ENCODE measurements around the gene NHS. TPM values are rescaled to one million over a fixed set of nuclear protein-coding genes. Genes with fewer than 3 reads are reported as not detected.
A peak's percentile ranks its signal among the peaks of the same experiment; 100 is the strongest.

The NHS gene
- total and polyA plus RNA-seq, 4 donors, result 4.3 to 28.2 (median 13.3) TPM

DNA sequence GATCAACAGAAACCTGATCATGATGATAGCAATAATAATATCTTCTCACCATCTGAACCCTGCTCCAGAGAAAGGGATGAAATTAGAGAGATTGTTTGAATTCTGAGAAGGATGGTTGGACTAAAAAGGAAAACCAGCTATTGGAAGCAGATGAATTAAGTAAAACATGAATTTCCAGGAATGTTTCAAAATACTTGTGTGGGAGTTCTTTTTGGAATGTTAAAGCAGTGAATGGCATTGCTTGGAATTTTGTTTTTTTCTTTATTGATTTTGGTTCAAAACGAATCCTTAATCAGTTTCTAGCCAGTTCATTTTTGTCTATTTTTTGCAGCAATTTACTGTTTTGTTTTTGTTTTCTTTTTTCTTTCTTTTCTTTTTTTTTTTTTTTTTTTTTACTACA, 150.3 kb downstream of the NHS start:
- Histone ChIP-seq H3K4me3 (ENCODE audit: low read length in 2 of 2) (no peak overlapping the region), H3K9me3 (ENCODE audit: control insufficient read depth, low read length) (no peaks in the 10 kb centered on the region), H3K27ac (ENCODE audit: low read depth in 1 of 2, low read length in 2 of 2) (no peak overlapping the region), H3K36me3 (ENCODE audit: control insufficient read depth in 1 of 2, insufficient read depth in 2 of 2, low read length in 1 of 2) (no peaks in the 10 kb centered on the region), H3K4me1 (ENCODE audit: control insufficient read depth in 1 of 2, insufficient read depth in 2 of 2, low read length in 2 of 2) (peaks cover 0 to 3% of the 10 kb centered on the region in 2 donors), H3K27me3 (ENCODE audit: control insufficient read depth in 1 of 2, insufficient read depth in 2 of 2, low read length in 1 of 2) (no peaks in the 10 kb centered on the region)
- intact Hi-C loops (cut with DNase I), result loop anchor here (2.0 to 10.0 kb wide), 4 partner anchors 148 to 493 kb away; partner anchors contain the start of gene NHS (in 2 of the 2)
- ATAC-seq (ENCODE audit: low FRiP score) (no peak), DNase-seq (no peak)
- WGBS, 2 donors, result 3 to 12% methylated on average over 1 of the region's 1 CpG

DNA sequence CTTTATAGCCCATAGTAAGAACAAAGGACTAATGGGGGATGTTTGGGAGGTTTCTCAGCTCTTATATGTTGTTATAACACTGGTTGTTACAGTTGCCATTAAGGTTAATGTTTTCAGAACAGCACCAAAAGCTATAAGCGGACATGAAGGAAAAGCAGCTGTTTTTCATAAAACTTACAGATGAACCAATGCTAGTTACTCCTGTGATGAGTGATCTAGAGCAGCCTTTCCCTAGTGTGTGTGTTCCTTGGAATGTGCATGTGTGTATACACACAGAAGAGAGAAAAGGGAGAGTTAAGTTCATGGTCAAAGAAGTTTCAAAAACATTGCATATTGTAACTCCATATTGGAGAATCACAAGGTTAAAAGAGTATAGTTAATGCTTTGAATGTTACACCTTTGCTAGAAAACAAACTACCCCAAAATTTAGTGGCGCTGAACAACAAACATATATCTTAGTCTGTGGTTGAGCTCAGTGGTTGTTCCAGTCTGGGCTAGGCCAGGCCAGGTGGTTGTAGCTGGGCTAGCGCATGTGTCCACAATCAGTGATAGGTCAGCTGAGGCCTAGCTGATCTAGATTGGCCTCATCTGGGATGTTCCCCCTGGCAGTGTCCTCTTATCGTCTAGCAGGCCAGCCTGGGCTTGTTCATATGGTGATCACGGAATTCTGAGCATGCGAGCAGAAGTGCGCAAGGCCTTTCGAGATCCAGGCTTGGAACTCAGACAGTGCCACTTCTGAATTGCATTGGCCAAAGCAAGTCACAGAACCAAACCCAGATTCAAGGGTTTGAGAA, 151.0 kb downstream of the NHS start:
- ATAC-seq (ENCODE audit: low FRiP score) (no peak), DNase-seq (no peak)
- intact Hi-C loops (cut with DNase I), result loop anchor here (2.0 to 10.0 kb wide), 4 partner anchors 149 to 494 kb away; partner anchors contain the start of gene NHS (in 2 of the 2)
- Histone ChIP-seq H3K4me3 (ENCODE audit: low read length in 2 of 2) (no peak overlapping the region), H3K36me3 (ENCODE audit: control insufficient read depth in 1 of 2, insufficient read depth in 2 of 2, low read length in 1 of 2) (no peaks in the 10 kb centered on the region), H3K27me3 (ENCODE audit: control insufficient read depth in 1 of 2, insufficient read depth in 2 of 2, low read length in 1 of 2) (no peaks in the 10 kb centered on the region), H3K27ac (ENCODE audit: low read depth in 1 of 2, low read length in 2 of 2) (no peak overlapping the region), H3K9me3 (ENCODE audit: control insufficient read depth, low read length) (no peaks in the 10 kb centered on the region), H3K4me1 (ENCODE audit: control insufficient read depth in 1 of 2, insufficient read depth in 2 of 2, low read length in 2 of 2) (peaks cover 0 to 3% of the 10 kb centered on the region in 2 donors)
- WGBS, 2 donors, result 93 to 95% methylated on average over 8 of the region's 8 CpGs

GRCh38 chrX:17527135-17527701, 152.2 kb downstream of the NHS start:
- intact Hi-C loops (cut with DNase I), result loop anchor here (5.0 to 10.0 kb wide), 3 partner anchors 150 to 495 kb away; partner anchors contain the start of gene NHS (in 1 of the 2)
- H3K27me3 ChIP-seq (ENCODE audit: control insufficient read depth in 1 of 2, insufficient read depth in 2 of 2, low read length in 1 of 2), result no peaks in the 10 kb centered on the region
- H3K4me3 ChIP-seq (ENCODE audit: low read length in 2 of 2), result no peak overlapping the region
- H3K9me3 ChIP-seq (ENCODE audit: control insufficient read depth, low read length), result no peaks in the 10 kb centered on the region
- DNase-seq (peak in 1 of 2 donors; percentile 78), ATAC-seq (ENCODE audit: low FRiP score) (peak; percentile 49)
- WGBS, 2 donors, result 5 to 28% methylated on average over 5 of the region's 5 CpGs
- H3K36me3 ChIP-seq (ENCODE audit: control insufficient read depth in 1 of 2, insufficient read depth in 2 of 2, low read length in 1 of 2), result no peaks in the 10 kb centered on the region
- peak overlapping the region in 1 of 2 donors; percentile 19 for H3K27ac ChIP-seq (ENCODE audit: low read depth in 1 of 2, low read length in 2 of 2)
- peaks cover 0 to 3% of the 10 kb centered on the region in 2 donors for H3K4me1 ChIP-seq (ENCODE audit: control insufficient read depth in 1 of 2, insufficient read depth in 2 of 2, low read length in 2 of 2)

GRCh38 chrX:17527922-17528321, 152.9 kb downstream of the NHS start:
- H3K27me3 ChIP-seq (ENCODE audit: control insufficient read depth in 1 of 2, insufficient read depth in 2 of 2, low read length in 1 of 2), result no peaks in the 10 kb centered on the region
- H3K9me3 ChIP-seq (ENCODE audit: control insufficient read depth, low read length), result no peaks in the 10 kb centered on the region
- peaks cover 0 to 3% of the 10 kb centered on the region in 2 donors for H3K4me1 ChIP-seq (ENCODE audit: control insufficient read depth in 1 of 2, insufficient read depth in 2 of 2, low read length in 2 of 2)
- no peaks in the 10 kb centered on the region for H3K36me3 ChIP-seq (ENCODE audit: control insufficient read depth in 1 of 2, insufficient read depth in 2 of 2, low read length in 1 of 2)
- peak overlapping the region in 1 of 2 donors; percentile 19 for H3K27ac ChIP-seq (ENCODE audit: low read depth in 1 of 2, low read length in 2 of 2)
- H3K4me3 ChIP-seq (ENCODE audit: low read length in 2 of 2), result no peak overlapping the region
- intact Hi-C loops (cut with DNase I), result loop anchor here (5.0 to 10.0 kb wide), 3 partner anchors 151 to 496 kb away; partner anchors contain the start of gene NHS (in 1 of the 2)
- DNase-seq (no peak), ATAC-seq (ENCODE audit: low FRiP score) (no peak)
- whole genome bisulfite sequencing, 2 donors, result 60 to 88% methylated on average over 1 of the region's 1 CpG

DNA sequence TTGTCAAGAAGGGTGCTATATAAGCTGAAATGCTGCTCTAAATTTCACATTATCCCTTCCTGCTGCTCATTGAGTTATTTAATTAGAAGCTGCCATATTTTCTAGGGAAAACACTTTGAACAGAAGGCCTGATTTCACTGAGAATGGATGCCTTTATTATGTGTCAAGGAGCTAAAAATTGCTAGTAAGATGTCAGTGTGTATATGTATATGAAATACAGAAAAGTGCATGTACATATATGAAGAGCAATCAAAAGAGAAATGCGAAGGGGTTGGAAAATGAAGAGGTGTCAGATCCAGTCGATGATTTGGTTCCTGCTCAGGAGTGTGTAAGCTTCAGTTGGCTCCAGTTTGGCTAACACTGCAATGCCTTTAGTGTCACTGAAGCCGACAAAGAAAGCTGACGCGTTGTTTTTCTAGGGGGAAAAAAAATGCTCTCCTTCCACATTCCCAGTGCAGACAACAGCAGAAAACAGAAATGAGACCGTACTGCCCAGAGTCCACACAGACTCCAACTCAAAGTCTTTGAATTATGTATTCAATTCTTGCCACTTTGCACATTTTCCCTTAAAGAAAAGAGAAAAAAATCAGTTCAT, 154.2 kb downstream of the NHS start:
- DNase-seq (no peak), ATAC-seq (ENCODE audit: low FRiP score) (no peak)
- 28 to 33% methylated on average over 6 of the region's 6 CpGs for WGBS, 2 donors
- peaks cover 0 to 3% of the 10 kb centered on the region in 2 donors for H3K4me1 ChIP-seq (ENCODE audit: control insufficient read depth in 1 of 2, insufficient read depth in 2 of 2, low read length in 2 of 2)
- H3K27ac ChIP-seq (ENCODE audit: low read depth in 1 of 2, low read length in 2 of 2), result no peak overlapping the region
- intact Hi-C loops (cut with DNase I), result loop anchor here (5.0 to 10.0 kb wide), 3 partner anchors 152 to 497 kb away; partner anchors contain the start of gene NHS (in 1 of the 2)
- H3K36me3 ChIP-seq (ENCODE audit: control insufficient read depth in 1 of 2, insufficient read depth in 2 of 2, low read length in 1 of 2), result no peaks in the 10 kb centered on the region
- no peaks in the 10 kb centered on the region for H3K9me3 ChIP-seq (ENCODE audit: control insufficient read depth, low read length)
- no peak overlapping the region for H3K4me3 ChIP-seq (ENCODE audit: low read length in 2 of 2)
- no peaks in the 10 kb centered on the region for H3K27me3 ChIP-seq (ENCODE audit: control insufficient read depth in 1 of 2, insufficient read depth in 2 of 2, low read length in 1 of 2)

- intact Hi-C loops (cut with DNase I), result no loop called here
- H3K36me3 ChIP-seq (ENCODE audit: control insufficient read depth in 1 of 2, insufficient read depth in 2 of 2, low read length in 1 of 2), result no peaks in the 10 kb centered on the region
- H3K27me3 ChIP-seq (ENCODE audit: control insufficient read depth in 1 of 2, insufficient read depth in 2 of 2, low read length in 1 of 2), result no peaks in the 10 kb centered on the region
- DNase-seq (no peak), ATAC-seq (ENCODE audit: low FRiP score) (no peak)
- WGBS, 2 donors, result 84 to 97% methylated on average over 3 of the region's 3 CpGs
- no peaks in the 10 kb centered on the region for H3K9me3 ChIP-seq (ENCODE audit: control insufficient read depth, low read length)
- H3K4me3 ChIP-seq (ENCODE audit: low read length in 2 of 2), result no peak overlapping the region
- H3K4me1 ChIP-seq (ENCODE audit: control insufficient read depth in 1 of 2, insufficient read depth in 2 of 2, low read length in 2 of 2), result peaks cover 0 to 3% of the 10 kb centered on the region in 2 donors
- H3K27ac ChIP-seq (ENCODE audit: low read depth in 1 of 2, low read length in 2 of 2), result no peak overlapping the region
Observed at GRCh38 chrX:17531500-17531899, 156.5 kb downstream of the NHS start.

DNA sequence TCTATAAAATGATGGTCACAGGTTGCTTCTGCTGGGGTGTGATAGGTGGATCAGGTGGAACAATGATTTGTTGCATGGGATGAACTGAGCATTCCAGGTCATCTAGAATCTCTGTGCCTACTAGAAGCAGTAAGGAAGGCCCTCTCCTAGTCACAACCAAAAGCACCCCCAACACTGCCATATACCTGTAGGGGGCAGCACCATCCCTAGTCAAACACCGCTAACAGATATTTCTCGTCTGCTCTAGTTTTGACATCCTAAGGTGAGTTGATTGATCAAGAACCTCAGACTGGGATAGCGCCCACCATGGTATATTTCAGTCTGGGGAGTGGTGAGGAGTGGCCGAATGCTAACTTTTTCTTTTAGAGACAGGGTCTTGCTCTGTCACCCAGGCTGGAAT, 160.2 kb downstream of the NHS start:
- no peaks in the 10 kb centered on the region for H3K27me3 ChIP-seq (ENCODE audit: control insufficient read depth in 1 of 2, insufficient read depth in 2 of 2, low read length in 1 of 2)

DNA sequence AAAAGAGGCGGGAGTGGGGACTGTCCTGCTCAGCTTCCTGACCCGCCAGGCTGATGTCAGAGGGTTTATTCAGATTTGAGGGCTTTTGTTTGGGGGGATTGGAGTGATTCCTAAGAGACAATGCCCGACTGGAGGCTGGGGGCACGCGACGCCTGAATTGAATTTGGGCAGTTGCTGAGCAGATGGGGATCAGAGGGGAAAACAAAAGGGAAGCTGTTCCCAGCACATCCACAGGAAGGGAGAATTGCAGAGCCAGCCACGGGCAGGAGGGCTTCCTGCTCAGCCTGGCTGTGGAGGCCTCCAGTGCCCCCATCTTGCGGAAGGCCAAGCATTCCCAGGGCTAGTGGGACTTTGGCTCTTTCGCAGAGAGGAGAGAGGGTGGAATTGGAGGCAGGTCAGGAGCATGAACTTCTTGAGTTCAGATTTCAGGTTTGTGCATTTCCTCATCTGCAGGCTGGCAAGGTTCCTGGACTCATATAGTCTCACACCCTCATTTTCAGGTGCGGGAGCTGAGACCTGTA, 162.8 kb downstream of the NHS start:
- H3K4me3 ChIP-seq (ENCODE audit: low read length in 2 of 2), result no peak overlapping the region
- intact Hi-C loops (cut with DNase I), result no loop called here
- no peak for ATAC-seq (ENCODE audit: low FRiP score)
- no peaks in the 10 kb centered on the region for H3K4me1 ChIP-seq (ENCODE audit: control insufficient read depth in 1 of 2, insufficient read depth in 2 of 2, low read length in 2 of 2)
- H3K36me3 ChIP-seq (ENCODE audit: control insufficient read depth in 1 of 2, insufficient read depth in 2 of 2, low read length in 1 of 2), result no peaks in the 10 kb centered on the region
- DNase-seq, result no peak
- H3K9me3 ChIP-seq (ENCODE audit: control insufficient read depth, low read length), result no peaks in the 10 kb centered on the region
- H3K27me3 ChIP-seq (ENCODE audit: control insufficient read depth in 1 of 2, insufficient read depth in 2 of 2, low read length in 1 of 2), result no peaks in the 10 kb centered on the region
- no peak overlapping the region for H3K27ac ChIP-seq (ENCODE audit: low read depth in 1 of 2, low read length in 2 of 2)
- 68 to 96% methylated on average over 10 of the region's 10 CpGs for WGBS, 2 donors

More for the DNA sequence above, 160.2 kb downstream of the NHS start:
- no peaks in the 10 kb centered on the region for H3K9me3 ChIP-seq (ENCODE audit: control insufficient read depth, low read length)
- no peak for DNase-seq
- no peak overlapping the region for H3K27ac ChIP-seq (ENCODE audit: low read depth in 1 of 2, low read length in 2 of 2)
- no peaks in the 10 kb centered on the region for H3K36me3 ChIP-seq (ENCODE audit: control insufficient read depth in 1 of 2, insufficient read depth in 2 of 2, low read length in 1 of 2)
- 60 to 86% methylated on average over 4 of the region's 4 CpGs for WGBS, 2 donors
- H3K4me1 ChIP-seq (ENCODE audit: control insufficient read depth in 1 of 2, insufficient read depth in 2 of 2, low read length in 2 of 2), result no peaks in the 10 kb centered on the region
- no peak overlapping the region for H3K4me3 ChIP-seq (ENCODE audit: low read length in 2 of 2)
- intact Hi-C loops (cut with DNase I), result no loop called here
- ATAC-seq (ENCODE audit: low FRiP score), result no peak

All from aorta (tissue), 5 donors.